Lower leg skin (tissue), 4 donors: ENCODE measurements around the gene CCDC187. TPM values are rescaled to one million over a fixed set of nuclear protein-coding genes. Genes with fewer than 3 reads are reported as not detected.

ENCODE experiments used
- DNase-seq, 2 donors: peaks; one replicate each; pipeline ENCODE4 v3.0.0-alpha.2; 2019; ENCODE audit warnings: low spot score in 2 of 2
- H3K4me3 ChIP-seq: fragments of 200-600 bp; sonication (generic); 2 replicates; pipeline ENCODE4 v1.5.1; 2017; ENCODE audit warnings: mild to moderate bottlenecking, low read depth; ENCODE audit not compliant: poor library complexity, severe bottlenecking
- CTCF ChIP-seq, 3 donors: fragments of 450-650 bp; IDR thresholded peaks; one replicate each; pipeline ENCODE4 v1.5.1; 2016; ENCODE audit warnings: antibody characterized with exemption in 3 of 3, mild to moderate bottlenecking in 3 of 3, moderate library complexity in 2 of 3
- POLR2A ChIP-seq, 2 donors: fragments of 450-650 bp; IDR thresholded peaks; one replicate each; pipeline ENCODE4 v1.6.1; 2016 to 2017; ENCODE audit warnings: antibody characterized with exemption in 2 of 2, mild to moderate bottlenecking in 1 of 2, moderate library complexity in 1 of 2
- WGBS, 2 donors: methylation state at CpG; one replicate each; pipeline ENCODE4 v1.1.5; 2018; 5-methylcytosine and 5-hydroxymethylcytosine counted together
- intact Hi-C: fragments of 100-400 bp; cut with DNase I; formaldehyde crosslinking; loops from one replicate; pipeline ENCODE4 v1.15.0; 2023; ENCODE audit warnings: low total_unique reads
- total RNA-seq, 4 donors: library from RNA; depleted of rRNA; stranded (reverse); fragments of >200 nt; gene quantifications; one replicate each; pipeline ENCODE4 v1.1.0, GENCODE V29; 2016

Gene CCDC187
- total RNA-seq, 4 donors from 2014 or later, result 1.1 TPM; not detected in 3

DNA sequence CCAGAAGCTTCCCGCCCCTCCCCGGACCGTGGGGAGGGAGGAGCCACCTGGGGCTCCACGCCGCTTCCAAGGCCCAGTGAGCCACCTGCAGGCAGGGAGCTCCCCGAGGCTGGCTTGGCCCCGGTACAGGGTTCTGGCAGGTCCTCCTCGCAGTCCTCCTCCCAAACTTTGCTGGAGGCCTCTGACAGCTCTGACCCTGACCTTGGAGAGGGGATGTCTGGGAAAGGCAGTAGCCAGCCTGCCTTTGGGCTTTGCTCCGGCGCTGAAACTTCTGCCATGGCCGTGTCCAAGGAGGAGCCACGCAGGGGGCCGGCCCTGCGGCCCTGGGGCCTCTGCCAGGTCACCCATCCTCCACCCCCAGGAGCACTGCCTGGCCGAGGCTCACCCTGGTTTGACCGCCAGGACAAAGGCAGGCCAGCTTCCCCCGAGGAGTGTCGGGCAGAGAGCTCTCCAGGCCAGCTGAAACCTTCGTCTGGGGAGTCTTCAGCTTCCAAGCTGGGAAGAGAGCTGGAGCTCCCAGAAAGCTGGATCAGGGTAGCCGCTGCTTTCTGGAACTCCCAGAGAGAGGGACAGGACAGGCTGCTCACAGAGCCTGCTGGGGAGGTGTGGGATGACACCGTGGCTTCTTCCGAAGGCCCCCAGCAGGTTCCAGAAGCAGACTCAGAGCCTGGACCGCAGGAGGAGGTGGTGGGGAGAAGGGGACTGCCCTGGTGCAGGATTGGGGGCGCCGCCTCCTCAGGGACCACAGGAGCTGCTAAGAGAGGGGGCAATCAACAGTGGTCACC lies 49.3 kb downstream of the CCDC187 start:
- no peak for TF ChIP-seq POLR2A (IDR thresholded peaks at IDR 0.05)
- TF ChIP-seq CTCF (IDR thresholded peaks at IDR 0.05), result no peak
- no peak overlapping the region for H3K4me3 ChIP-seq
- intact Hi-C loops, result no loop called here
- WGBS, 2 donors, result 57 to 58% methylated on average over 11 to 25 of the region's 25 CpGs
- no peak for DNase-seq

GRCh38 chr9:136253246-136254130 lies 50.4 kb downstream of the CCDC187 start:
- no peak for TF ChIP-seq CTCF (IDR thresholded peaks at IDR 0.05)
- no peak for TF ChIP-seq POLR2A (IDR thresholded peaks at IDR 0.05)
- intact Hi-C loops, result no loop called here
- whole genome bisulfite sequencing, 2 donors, result 81 to 86% methylated on average over 25 to 27 of the region's 32 CpGs
- H3K4me3 ChIP-seq, result no peak overlapping the region
- DNase-seq, result no peak

GRCh38 chr9:136252846-136253245 lies 51.0 kb downstream of the CCDC187 start:
- TF ChIP-seq POLR2A (IDR thresholded peaks at IDR 0.05) (no peak), CTCF (IDR thresholded peaks at IDR 0.05) (no peak)
- no peak for DNase-seq
- intact Hi-C loops, result no loop called here
- 84 to 87% methylated on average over 8 of the region's 10 CpGs for WGBS, 2 donors
- no peak overlapping the region for H3K4me3 ChIP-seq

DNA sequence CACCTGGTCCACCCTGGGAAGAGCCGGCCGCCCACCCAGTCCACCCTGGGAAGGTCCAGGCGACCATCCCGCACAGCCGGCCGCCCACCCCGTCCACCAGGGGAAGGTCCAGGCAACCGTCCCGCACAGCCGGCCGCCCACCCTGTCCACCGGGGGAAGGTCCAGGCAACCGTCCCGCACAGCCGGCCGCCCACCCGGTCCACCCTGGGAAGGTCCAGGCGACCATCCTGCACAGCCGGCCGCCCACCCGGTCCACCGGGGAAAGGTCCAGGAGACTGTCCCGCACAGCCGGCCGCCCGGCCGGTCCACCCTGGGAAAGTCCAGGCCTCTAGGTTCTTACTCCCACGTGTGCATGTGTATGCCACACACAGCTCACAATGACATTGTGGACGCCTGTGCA lies 51.6 kb downstream of the CCDC187 start:
- intact Hi-C loops, result no loop called here
- 86 to 90% methylated on average over 17 to 18 of the region's 29 CpGs for WGBS, 2 donors
- no peak overlapping the region for H3K4me3 ChIP-seq
- TF ChIP-seq POLR2A (IDR thresholded peaks at IDR 0.05), result no peak
- no peak for TF ChIP-seq CTCF (IDR thresholded peaks at IDR 0.05)
- DNase-seq, result no peak

GRCh38 chr9:136251264-136252115 lies 52.4 kb downstream of the CCDC187 start:
- no peak for TF ChIP-seq POLR2A (IDR thresholded peaks at IDR 0.05)
- no peak for TF ChIP-seq CTCF (IDR thresholded peaks at IDR 0.05)
- WGBS, 2 donors, result 44 to 63% methylated on average over 24 to 25 of the region's 50 CpGs
- DNase-seq, result no peak
- intact Hi-C loops, result no loop called here
- no peak overlapping the region for H3K4me3 ChIP-seq
